ENCODE results near the gene SRPRA. TPM values are rescaled to one million over a fixed set of nuclear protein-coding genes. Genes with fewer than 3 reads are reported as not detected.

SRPRA gene
- total RNA-seq, 4 donors from 2014 or later, result 56.8 to 84.7 (median 72.3) TPM

DNA sequence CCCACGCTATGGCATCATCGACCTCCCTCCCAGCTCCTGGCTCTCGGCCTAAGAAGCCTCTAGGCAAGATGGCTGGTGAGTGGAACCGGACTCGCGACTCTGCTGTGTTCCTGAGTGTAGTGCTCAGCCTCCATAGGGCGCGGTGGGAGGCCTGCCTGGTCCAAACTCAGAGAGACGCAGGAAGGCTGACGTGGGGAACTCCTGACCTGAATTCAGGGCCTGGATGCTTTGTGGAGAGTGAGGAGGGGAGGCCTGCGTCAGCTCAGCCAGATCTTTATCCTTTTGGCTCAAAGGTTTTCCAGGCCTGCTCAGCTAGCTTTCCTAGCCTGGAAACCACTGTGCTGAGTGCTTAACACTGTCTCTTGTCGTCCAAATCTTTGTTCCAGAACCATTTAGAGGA lies 22.2 kb upstream of the SRPRA start:
- no peak for DNase-seq (ENCODE audit: low spot score in 2 of 2)
- no peak for TF ChIP-seq POLR2A (IDR thresholded peaks at IDR 0.05)
- TF ChIP-seq, protein P1, sequence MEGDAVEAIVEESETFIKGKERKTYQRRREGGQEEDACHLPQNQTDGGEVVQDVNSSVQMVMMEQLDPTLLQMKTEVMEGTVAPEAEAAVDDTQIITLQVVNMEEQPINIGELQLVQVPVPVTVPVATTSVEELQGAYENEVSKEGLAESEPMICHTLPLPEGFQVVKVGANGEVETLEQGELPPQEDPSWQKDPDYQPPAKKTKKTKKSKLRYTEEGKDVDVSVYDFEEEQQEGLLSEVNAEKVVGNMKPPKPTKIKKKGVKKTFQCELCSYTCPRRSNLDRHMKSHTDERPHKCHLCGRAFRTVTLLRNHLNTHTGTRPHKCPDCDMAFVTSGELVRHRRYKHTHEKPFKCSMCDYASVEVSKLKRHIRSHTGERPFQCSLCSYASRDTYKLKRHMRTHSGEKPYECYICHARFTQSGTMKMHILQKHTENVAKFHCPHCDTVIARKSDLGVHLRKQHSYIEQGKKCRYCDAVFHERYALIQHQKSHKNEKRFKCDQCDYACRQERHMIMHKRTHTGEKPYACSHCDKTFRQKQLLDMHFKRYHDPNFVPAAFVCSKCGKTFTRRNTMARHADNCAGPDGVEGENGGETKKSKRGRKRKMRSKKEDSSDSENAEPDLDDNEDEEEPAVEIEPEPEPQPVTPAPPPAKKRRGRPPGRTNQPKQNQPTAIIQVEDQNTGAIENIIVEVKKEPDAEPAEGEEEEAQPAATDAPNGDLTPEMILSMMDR (IDR thresholded peaks at IDR 0.05), result no peak
- H3K4me3 ChIP-seq (ENCODE audit: low read depth, poor library complexity, severe bottlenecking), result no peak overlapping the region
- WGBS, 2 donors, result 73 to 92% methylated on average over 12 of the region's 12 CpGs
- intact Hi-C loops (cut with DNase I; ENCODE audit: low total_unique reads), result no loop called here

GRCh38 chr11:126288237-126288636 lies 19.5 kb upstream of the SRPRA start:
- H3K4me3 ChIP-seq (ENCODE audit: low read depth, poor library complexity, severe bottlenecking), result no peak overlapping the region
- WGBS, 2 donors, result 90 to 91% methylated on average over 6 of the region's 6 CpGs
- intact Hi-C loops (cut with DNase I; ENCODE audit: low total_unique reads), result no loop called here
- DNase-seq (ENCODE audit: low spot score in 2 of 2), result no peak
- no peak for TF ChIP-seq POLR2A (IDR thresholded peaks at IDR 0.05)
- TF ChIP-seq, protein P1 (IDR thresholded peaks at IDR 0.05), result no peak

DNA sequence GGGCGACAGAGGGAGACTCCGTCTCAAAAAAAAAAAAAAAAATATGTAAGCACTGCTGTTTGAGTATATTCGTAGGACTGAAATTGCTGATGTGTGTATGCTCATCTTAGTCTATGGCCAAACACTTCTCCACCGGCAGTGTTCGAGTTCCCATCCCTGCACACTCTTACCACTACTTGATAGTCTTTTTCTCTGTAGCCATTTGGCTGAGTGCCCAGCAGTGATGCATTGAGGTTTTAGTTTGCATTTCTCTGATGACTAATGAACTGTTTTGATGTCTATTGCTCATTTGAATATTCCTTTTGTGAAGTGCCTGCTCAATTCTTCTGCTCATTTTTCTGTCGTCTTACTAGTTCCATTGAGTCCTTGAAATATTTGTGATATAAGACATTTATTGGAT lies 16.1 kb upstream of the SRPRA start:
- WGBS, 2 donors, result 32 to 34% methylated on average over 6 of the region's 6 CpGs
- H3K4me3 ChIP-seq (ENCODE audit: low read depth, poor library complexity, severe bottlenecking), result no peak overlapping the region
- DNase-seq (ENCODE audit: low spot score in 2 of 2), result peak; percentile 73 to 91
- no peak for TF ChIP-seq POLR2A (IDR thresholded peaks at IDR 0.05)
- TF ChIP-seq, protein P1 (IDR thresholded peaks at IDR 0.05), result no peak
- intact Hi-C loops (cut with DNase I; ENCODE audit: low total_unique reads), result no loop called here

GRCh38 chr11:126282736-126283591 lies 14.3 kb upstream of the SRPRA start, which contains the start of gene TIRAP:
TIRAP (plus strand) TSS chr11:126283093; CDS start chr11:126290895, 7,802 bp downstream.
- TF ChIP-seq POLR2A (IDR thresholded peaks at IDR 0.05), result no peak
- TF ChIP-seq, protein P1 (IDR thresholded peaks at IDR 0.05), result no peak
- intact Hi-C loops (cut with DNase I; ENCODE audit: low total_unique reads), result no loop called here
- WGBS, 2 donors, result 1% methylated on average over 32 to 42 of the region's 82 CpGs
- peak within 1 kb of the TSS; percentile 73 for H3K4me3 ChIP-seq (ENCODE audit: low read depth, poor library complexity, severe bottlenecking)
- DNase-seq (ENCODE audit: low spot score in 2 of 2), result peak; percentile 34 to 91

DNA sequence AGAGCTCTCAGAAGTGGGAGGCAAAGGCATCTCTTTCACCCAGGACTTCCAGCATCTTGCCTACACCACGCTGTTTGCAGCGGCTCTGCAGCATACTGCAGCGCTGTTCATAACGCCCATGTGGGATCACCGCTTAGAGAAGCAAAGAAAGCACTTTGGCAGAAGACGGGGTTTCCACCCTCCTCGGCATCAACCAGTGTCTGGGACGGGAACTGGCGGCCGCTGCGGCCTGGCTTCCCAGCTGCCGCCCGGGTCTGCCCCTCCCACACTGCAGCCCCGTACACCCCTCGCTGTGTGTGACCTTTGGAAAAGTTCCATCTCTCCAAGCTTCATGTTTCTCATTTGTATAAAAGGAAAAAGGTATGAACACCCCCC lies 13.7 kb upstream of the SRPRA start:
- H3K4me3 ChIP-seq (ENCODE audit: low read depth, poor library complexity, severe bottlenecking), result peak overlapping the region; percentile 73
- no peak for TF ChIP-seq POLR2A (IDR thresholded peaks at IDR 0.05)
- TF ChIP-seq, protein P1 (IDR thresholded peaks at IDR 0.05), result no peak
- peak in 1 of 2 donors; percentile 36 for DNase-seq (ENCODE audit: low spot score in 2 of 2)
- 0 to 1% methylated on average over 13 to 15 of the region's 15 CpGs for WGBS, 2 donors
- intact Hi-C loops (cut with DNase I; ENCODE audit: low total_unique reads), result no loop called here
